Neural progenitor cell (in vitro differentiated cells): ENCODE results near the gene LDHD. TPM values are rescaled to one million over a fixed set of nuclear protein-coding genes. Genes with fewer than 3 reads are reported as not detected.
"Not testable (repeated sequence)": the region's sequence is repeated elsewhere in the genome, so short reads cannot be mapped to it uniquely, and the experiment has no call there.

Experiments
- DNase-seq: peaks from one replicate; pipeline ENCODE4 v3.0.0-alpha.2; 2016; ENCODE audit warnings: low spot score
- H2AFZ ChIP-seq: fragments of 200-600 bp; sonication (generic); replicated peaks from 2 replicates; pipeline ENCODE4 v1.6.1; 2016; ENCODE audit warnings: antibody characterized with exemption
- H3F3A ChIP-seq: fragments of 200-600 bp; sonication (generic); 2 replicates; pipeline ENCODE4 v1.6.1; 2016; ENCODE audit warnings: antibody characterized with exemption, low read depth
- H3K27ac ChIP-seq: fragments of 200-600 bp; sonication (generic); 2 replicates; pipeline ENCODE4 v1.5.1; 2016; ENCODE audit warnings: mild to moderate bottlenecking
- H3K27me3 ChIP-seq: fragments of 200-600 bp; sonication (generic); 2 replicates; pipeline ENCODE4 v1.6.1; 2016; ENCODE audit warnings: mild to moderate bottlenecking, moderate library complexity
- H3K36me3 ChIP-seq: fragments of 200-600 bp; sonication (generic); 2 replicates; pipeline ENCODE4 v1.5.1; 2016
- H3K4me1 ChIP-seq: fragments of 200-600 bp; sonication (generic); 2 replicates; pipeline ENCODE4 v1.6.1; 2016; ENCODE audit warnings: mixed run types
- H3K4me2 ChIP-seq: fragments of 200-600 bp; sonication (generic); 2 replicates; pipeline ENCODE4 v1.6.1; 2016
- H3K4me3 ChIP-seq: fragments of 200-600 bp; sonication (generic); 2 replicates; pipeline ENCODE4 v1.5.1; 2016
- H3K79me2 ChIP-seq: fragments of 200-600 bp; sonication (generic); 2 replicates; pipeline ENCODE4 v1.6.1; 2016; ENCODE audit warnings: low read depth
- H3K9ac ChIP-seq: fragments of 200-600 bp; sonication (generic); 2 replicates; pipeline ENCODE4 v1.6.1; 2016
- H3K9me3 ChIP-seq: fragments of 200-600 bp; sonication (generic); 2 replicates; pipeline ENCODE4 v1.5.1; 2016; ENCODE audit warnings: low read depth
- H4K20me1 ChIP-seq: fragments of 200-600 bp; sonication (generic); 2 replicates; pipeline ENCODE4 v1.6.1; 2016; ENCODE audit warnings: low read depth
- H3K27ac Mint-ChIP-seq: 3 replicates; pipeline ENCODE4 v1.8.0; 2021; ENCODE audit warnings: mixed read lengths
- H3K27me3 Mint-ChIP-seq: 2 replicates; pipeline ENCODE4 v1.8.0; 2022; ENCODE audit warnings: low read depth, mild to moderate bottlenecking, inconsistent platforms, moderate library complexity, mixed read lengths; ENCODE audit not compliant: insufficient read depth
- H3K36me3 Mint-ChIP-seq: 3 replicates; pipeline ENCODE4 v1.8.0; 2021; ENCODE audit warnings: mixed read lengths
- H3K4me1 Mint-ChIP-seq: 3 replicates; pipeline ENCODE4 v1.8.0; 2021; ENCODE audit warnings: mixed read lengths
- H3K4me3 Mint-ChIP-seq: 3 replicates; pipeline ENCODE4 v1.8.0; 2021; ENCODE audit warnings: mild to moderate bottlenecking, moderate library complexity, mixed read lengths
- H3K9me3 Mint-ChIP-seq: 3 replicates; pipeline ENCODE4 v1.8.0; 2020; ENCODE audit warnings: mixed read lengths
- CTCF ChIP-seq: fragments of 200-600 bp; sonication (generic); IDR thresholded peaks from 2 replicates; pipeline ENCODE4 v1.5.1; 2017; ENCODE audit warnings: antibody characterized with exemption, mild to moderate bottlenecking
- EZH2 ChIP-seq: fragments of 200-600 bp; sonication (generic); IDR thresholded peaks from 2 replicates; pipeline ENCODE4 v1.6.1; 2017; ENCODE audit warnings: antibody characterized with exemption, mild to moderate bottlenecking, moderate library complexity
- EZH2phosphoT487 ChIP-seq: fragments of 200-600 bp; sonication (generic); IDR thresholded peaks from 2 replicates; pipeline ENCODE4 v1.6.1; 2017; ENCODE audit warnings: antibody characterized with exemption
- total RNA-seq: library from RNA; depleted of rRNA; stranded (reverse); fragments of >200 nt; gene quantifications from 2 replicates; pipeline ENCODE4 v1.2.3, GENCODE V29; 2015; ENCODE audit warnings: low replicate concordance

LDHD gene
- total RNA-seq, 1 donor from 2014 or later: 0.60 TPM

DNA sequence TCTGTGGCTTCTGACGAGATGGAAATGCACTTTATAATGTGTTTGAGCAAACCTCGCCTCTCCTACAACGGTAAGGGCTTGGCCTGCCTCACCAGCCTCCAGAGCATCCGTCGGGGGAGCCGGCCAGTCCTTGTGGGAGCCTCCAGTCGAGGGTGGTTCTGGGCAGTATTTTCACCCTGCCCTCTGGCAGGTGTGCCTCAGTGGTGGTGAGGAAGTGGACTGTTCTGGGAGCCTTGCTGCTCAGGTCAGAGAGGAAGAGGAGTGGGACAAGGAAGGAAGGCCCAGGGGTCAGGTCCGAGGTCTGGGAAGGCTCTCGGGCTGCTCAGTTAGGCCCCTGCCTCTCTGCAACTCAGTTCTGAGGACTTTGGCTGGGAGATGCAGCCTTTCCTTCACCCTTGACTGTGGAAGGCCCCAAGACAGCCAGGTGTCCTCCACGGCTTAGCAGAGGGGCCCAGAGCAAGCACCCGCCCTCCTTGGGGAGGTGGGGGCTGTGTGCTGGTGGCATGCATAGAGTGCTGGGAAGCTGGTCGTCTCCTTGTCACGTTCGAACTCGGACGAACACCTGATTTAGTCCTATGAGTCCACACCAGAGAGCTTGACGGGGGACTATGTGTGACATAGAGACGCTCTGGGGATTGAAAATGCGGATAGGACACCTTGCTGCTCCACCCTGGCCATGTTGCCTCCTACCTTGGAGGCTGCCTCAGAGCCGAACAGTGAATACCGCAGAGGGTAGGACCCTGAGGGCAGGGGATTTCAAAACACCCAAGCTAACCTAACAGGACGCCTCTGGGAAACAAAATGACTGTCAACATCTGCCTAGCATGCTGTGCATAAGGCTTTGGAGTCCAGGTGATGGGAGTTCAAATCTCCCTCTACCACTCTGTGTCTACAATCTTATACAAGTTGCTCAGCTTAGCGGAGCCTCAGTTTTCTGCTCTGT is 22.7 kb downstream of the LDHD start:
- Mint-ChIP-seq H3K27ac (no peak overlapping the region), H3K36me3 (peaks cover 8% of the 10 kb centered on the region), H3K27me3 (no peaks in the 10 kb centered on the region), H3K4me1 (peaks cover 7% of the 10 kb centered on the region), H3K9me3 (no peaks in the 10 kb centered on the region), H3K4me3 (no peak overlapping the region)
- no peaks in the 10 kb centered on the region for H3K27me3 ChIP-seq
- no peak for DNase-seq
- H3K27ac ChIP-seq: no peak overlapping the region
- H4K20me1 ChIP-seq: peaks cover 69% of the 10 kb centered on the region
- H3F3A ChIP-seq: peaks cover 4% of the 10 kb centered on the region
- H2AFZ ChIP-seq: no peak overlapping the region
- peaks cover 10% of the 10 kb centered on the region for H3K4me1 ChIP-seq
- TF ChIP-seq CTCF: no peak
- TF ChIP-seq EZH2phosphoT487: no peak
- no peak for TF ChIP-seq EZH2
- H3K4me3 ChIP-seq: no peak overlapping the region
- H3K79me2 ChIP-seq: peaks cover 43% of the 10 kb centered on the region
- no peak overlapping the region for H3K9ac ChIP-seq
- H3K9me3 ChIP-seq: no peaks in the 10 kb centered on the region
- H3K4me2 ChIP-seq: no peak overlapping the region
- no peaks in the 10 kb centered on the region for H3K36me3 ChIP-seq

- peaks cover under 1% of the 10 kb centered on the region for H3K4me1 Mint-ChIP-seq
- H3K4me3 Mint-ChIP-seq: no peak overlapping the region
- Histone ChIP-seq H3K9ac (no peak overlapping the region), H3K4me2 (no peak overlapping the region), H3K4me3 (no peak overlapping the region), H3K79me2 (peaks cover 54% of the 10 kb centered on the region), H3K27me3 (no peaks in the 10 kb centered on the region), H3K36me3 (no peaks in the 10 kb centered on the region), H3K27ac (no peak overlapping the region), H3K4me1 (peaks cover under 1% of the 10 kb centered on the region), H3K9me3 (no peaks in the 10 kb centered on the region), H4K20me1 (peaks cover 69% of the 10 kb centered on the region), H2AFZ (no peak overlapping the region), H3F3A (peaks cover under 1% of the 10 kb centered on the region)
- H3K27ac Mint-ChIP-seq: peak overlapping the region; percentile 14
- no peak for DNase-seq
- no peaks in the 10 kb centered on the region for H3K9me3 Mint-ChIP-seq
- no peaks in the 10 kb centered on the region for H3K27me3 Mint-ChIP-seq
- H3K36me3 Mint-ChIP-seq: peaks cover 12% of the 10 kb centered on the region
- TF ChIP-seq EZH2phosphoT487 (no peak), CTCF (no peak), EZH2 (no peak)
Observed at GRCh38 chr16:75092777-75093176, 23.8 kb downstream of the LDHD start.

DNA sequence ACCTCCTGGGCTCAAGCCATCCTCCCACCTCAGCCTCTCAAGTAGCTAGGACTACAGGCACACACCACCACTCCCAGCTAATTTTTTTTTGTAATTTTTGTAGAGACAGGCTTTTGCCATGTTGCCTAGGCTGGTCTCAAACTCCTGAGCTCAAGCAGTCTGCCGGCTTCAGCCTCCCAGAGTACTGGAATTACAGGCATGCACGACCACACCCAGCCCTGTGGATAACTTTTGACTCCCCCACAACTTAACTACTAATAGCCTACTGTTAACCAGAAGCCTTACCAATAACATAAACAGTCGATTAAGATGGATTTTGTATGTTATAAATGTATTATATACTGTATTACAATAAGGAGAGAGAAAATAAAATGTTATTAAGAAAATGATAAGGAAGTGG is 25.0 kb downstream of the LDHD start:
- peaks cover 12% of the 10 kb centered on the region for H3K36me3 Mint-ChIP-seq
- peaks cover 69% of the 10 kb centered on the region for H4K20me1 ChIP-seq
- H3K4me1 Mint-ChIP-seq: not testable (repeated sequence)

DNA sequence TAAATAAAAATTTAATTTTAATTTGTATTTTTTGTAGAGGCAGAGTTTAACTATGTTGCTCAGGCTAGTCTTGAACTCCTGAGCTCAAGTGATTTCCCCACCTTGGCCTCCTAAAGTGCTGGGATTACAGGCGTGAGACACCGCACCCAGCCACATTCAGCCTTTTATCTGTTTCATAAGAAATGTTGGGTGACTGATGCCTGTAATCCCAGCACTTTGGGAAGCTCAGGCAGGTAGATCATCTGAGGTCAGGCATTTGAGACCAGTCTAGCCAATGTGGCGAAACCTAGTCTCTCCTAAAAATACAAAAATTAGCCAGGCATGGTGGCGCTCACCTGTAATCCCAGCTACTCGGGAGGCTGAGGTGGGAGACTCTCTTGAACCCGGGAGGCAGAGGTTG is 25.7 kb downstream of the LDHD start:
- H3K27me3 ChIP-seq, H3K4me1 Mint-ChIP-seq, H3K4me3 ChIP-seq, H3K9me3 ChIP-seq, H3K36me3 ChIP-seq, H3K27me3 Mint-ChIP-seq, DNase-seq, H3K27ac Mint-ChIP-seq, H3K4me2 ChIP-seq, H3F3A ChIP-seq, H3K9me3 Mint-ChIP-seq, H3K9ac ChIP-seq, H3K27ac ChIP-seq, H2AFZ ChIP-seq, H3K4me3 Mint-ChIP-seq: not testable (repeated sequence)
- peaks cover 19% of the 10 kb centered on the region for H3K36me3 Mint-ChIP-seq
- Histone ChIP-seq H3K79me2 (peaks cover 69% of the 10 kb centered on the region), H3K4me1 (peaks cover 12% of the 10 kb centered on the region), H4K20me1 (peaks cover 70% of the 10 kb centered on the region)

More for the DNA sequence above, 25.0 kb downstream of the LDHD start:
- H3K27ac ChIP-seq, H3K9me3 Mint-ChIP-seq, H3K9ac ChIP-seq, H3K4me3 ChIP-seq, H3K4me1 ChIP-seq, H3K9me3 ChIP-seq, H3K27ac Mint-ChIP-seq, DNase-seq, H3F3A ChIP-seq, H3K27me3 ChIP-seq, H3K27me3 Mint-ChIP-seq, H2AFZ ChIP-seq, H3K4me2 ChIP-seq, H3K4me3 Mint-ChIP-seq, H3K36me3 ChIP-seq: not testable (repeated sequence)
- H3K79me2 ChIP-seq: peaks cover 64% of the 10 kb centered on the region
